ENCODE measurements around the gene SAMD1.

SAMD1 gene

DNA sequence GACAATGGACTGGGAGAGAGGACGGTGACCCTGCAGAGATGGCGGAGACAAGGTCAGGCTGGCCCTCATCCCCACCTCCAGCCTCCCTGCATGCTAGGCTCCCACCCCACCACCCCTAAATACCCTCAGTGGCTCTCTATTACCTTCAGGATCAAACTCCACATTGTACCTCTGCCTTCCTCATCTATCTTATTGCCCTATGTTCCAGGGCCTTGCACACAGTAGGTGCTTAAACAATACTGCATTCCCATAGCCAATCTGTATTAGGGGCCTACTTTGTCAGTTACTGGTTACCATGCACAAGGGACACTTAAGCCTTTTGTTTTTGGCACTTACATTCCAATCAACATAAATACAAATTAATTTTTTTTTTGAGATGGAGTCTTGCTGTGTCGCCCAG, 35.2 kb downstream of the SAMD1 start:
- no peak overlapping the region for H3K4me2 ChIP-seq
- H3K79me2 ChIP-seq (ENCODE audit: insufficient read depth, low read depth), result no peaks in the 10 kb centered on the region
- H3K4me3 ChIP-seq (IDR thresholded peaks at IDR 0.05; ENCODE audit: insufficient read depth, low read depth, low read length), result no peak overlapping the region
- H3K27ac ChIP-seq, result no peak overlapping the region
- H2AFZ ChIP-seq (ENCODE audit: low read depth), result no peak overlapping the region
- H4K20me1 ChIP-seq (ENCODE audit: insufficient read depth), result no peaks in the 10 kb centered on the region
- TF ChIP-seq, protein P1, sequence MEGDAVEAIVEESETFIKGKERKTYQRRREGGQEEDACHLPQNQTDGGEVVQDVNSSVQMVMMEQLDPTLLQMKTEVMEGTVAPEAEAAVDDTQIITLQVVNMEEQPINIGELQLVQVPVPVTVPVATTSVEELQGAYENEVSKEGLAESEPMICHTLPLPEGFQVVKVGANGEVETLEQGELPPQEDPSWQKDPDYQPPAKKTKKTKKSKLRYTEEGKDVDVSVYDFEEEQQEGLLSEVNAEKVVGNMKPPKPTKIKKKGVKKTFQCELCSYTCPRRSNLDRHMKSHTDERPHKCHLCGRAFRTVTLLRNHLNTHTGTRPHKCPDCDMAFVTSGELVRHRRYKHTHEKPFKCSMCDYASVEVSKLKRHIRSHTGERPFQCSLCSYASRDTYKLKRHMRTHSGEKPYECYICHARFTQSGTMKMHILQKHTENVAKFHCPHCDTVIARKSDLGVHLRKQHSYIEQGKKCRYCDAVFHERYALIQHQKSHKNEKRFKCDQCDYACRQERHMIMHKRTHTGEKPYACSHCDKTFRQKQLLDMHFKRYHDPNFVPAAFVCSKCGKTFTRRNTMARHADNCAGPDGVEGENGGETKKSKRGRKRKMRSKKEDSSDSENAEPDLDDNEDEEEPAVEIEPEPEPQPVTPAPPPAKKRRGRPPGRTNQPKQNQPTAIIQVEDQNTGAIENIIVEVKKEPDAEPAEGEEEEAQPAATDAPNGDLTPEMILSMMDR (conservative IDR thresholded peaks at IDR 0.05; ENCODE audit: low read depth, low read length), result no peak
- H3K36me3 ChIP-seq (ENCODE audit: insufficient read depth), result no peaks in the 10 kb centered on the region
- no peaks in the 10 kb centered on the region; the same call in 1 of the 2 replicates for H3K27me3 ChIP-seq (ENCODE audit: insufficient read depth, low read depth)
- H3K4me1 ChIP-seq (ENCODE audit: low read depth, poor library complexity, severe bottlenecking), result no peaks in the 10 kb centered on the region
- no peak overlapping the region for H3K9ac ChIP-seq

DNA sequence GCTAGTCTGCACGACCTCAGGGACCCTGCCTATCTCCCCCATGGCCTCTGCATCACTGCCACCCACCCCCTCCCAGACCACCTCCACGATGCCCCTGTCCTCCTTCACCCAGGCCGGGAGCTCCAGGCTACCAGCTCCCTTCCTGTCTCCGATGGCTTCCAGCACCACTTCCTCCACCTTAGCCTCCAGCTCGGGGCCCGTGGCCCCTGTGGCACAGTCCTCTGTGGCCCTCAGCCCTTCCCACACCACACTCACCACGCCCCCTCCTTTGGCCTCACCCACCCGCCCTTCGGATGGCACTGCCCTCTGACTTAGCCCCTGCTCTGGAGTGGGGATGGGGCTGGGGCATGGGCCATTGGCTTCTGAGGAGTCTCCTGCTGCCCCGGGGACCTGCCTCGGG, 35.8 kb downstream of the SAMD1 start:
- TF ChIP-seq, protein P1 (conservative IDR thresholded peaks at IDR 0.05; ENCODE audit: low read depth, low read length), result no peak

DNA sequence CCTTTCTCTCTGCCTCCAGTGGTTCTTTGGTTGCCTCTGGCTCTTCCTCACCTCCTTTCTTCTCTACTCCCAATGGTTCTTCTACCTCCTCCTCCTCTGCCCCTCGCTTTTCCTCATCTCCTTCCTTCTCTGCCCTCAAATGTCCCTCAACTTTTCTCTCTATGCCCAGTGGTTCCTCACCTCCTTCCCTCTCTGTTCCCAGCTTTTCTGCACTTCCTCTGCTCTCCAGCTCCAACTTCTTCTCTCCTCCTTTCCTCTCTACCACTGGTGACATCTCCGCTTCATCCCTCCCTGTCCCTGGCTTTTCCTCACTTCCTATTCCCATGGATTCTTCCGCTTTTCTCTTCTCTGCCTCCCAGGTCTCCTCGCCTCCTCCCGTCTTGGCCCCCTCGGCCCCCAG, 36.5 kb downstream of the SAMD1 start:
- Histone ChIP-seq H3K4me2 (no peak overlapping the region), H3K4me1 (ENCODE audit: low read depth, poor library complexity, severe bottlenecking) (no peaks in the 10 kb centered on the region)
- TF ChIP-seq, protein P1 (conservative IDR thresholded peaks at IDR 0.05; ENCODE audit: low read depth, low read length), result no peak

More for the DNA sequence above, 35.8 kb downstream of the SAMD1 start:
- H2AFZ ChIP-seq (ENCODE audit: low read depth), result no peak overlapping the region
- H3K4me2 ChIP-seq, result no peak overlapping the region
- no peaks in the 10 kb centered on the region for H3K4me1 ChIP-seq (ENCODE audit: low read depth, poor library complexity, severe bottlenecking)
- H3K27me3 ChIP-seq (ENCODE audit: insufficient read depth, low read depth), result no peaks in the 10 kb centered on the region; the same call in 1 of the 2 replicates
- no peaks in the 10 kb centered on the region for H3K79me2 ChIP-seq (ENCODE audit: insufficient read depth, low read depth)
- no peaks in the 10 kb centered on the region for H3K36me3 ChIP-seq (ENCODE audit: insufficient read depth)
- no peak overlapping the region for H3K4me3 ChIP-seq (IDR thresholded peaks at IDR 0.05; ENCODE audit: insufficient read depth, low read depth, low read length)
- no peak overlapping the region for H3K9ac ChIP-seq
- no peaks in the 10 kb centered on the region for H4K20me1 ChIP-seq (ENCODE audit: insufficient read depth)
- H3K27ac ChIP-seq, result no peak overlapping the region

DNA sequence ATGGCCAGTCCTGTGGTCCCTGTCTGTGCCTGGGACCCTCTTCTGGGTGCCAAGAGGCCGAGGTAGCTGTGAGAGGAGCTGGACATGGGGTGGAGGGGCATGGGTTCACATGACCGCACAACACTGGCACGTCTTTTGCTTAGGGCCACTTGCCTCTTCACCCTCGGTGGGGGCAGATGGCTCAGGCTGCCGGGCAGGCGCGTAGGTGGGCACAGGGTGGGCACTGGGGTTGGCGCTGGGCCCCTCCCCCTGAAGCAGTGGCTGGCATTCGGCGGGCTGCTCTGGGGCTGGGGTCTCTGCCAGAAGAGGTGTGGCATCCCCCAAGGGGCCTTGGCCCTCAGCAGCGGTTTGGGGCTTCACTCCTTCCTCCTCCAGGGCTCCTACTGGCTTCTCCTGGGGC, 37.1 kb downstream of the SAMD1 start:
- Histone ChIP-seq H3K4me1 (ENCODE audit: low read depth, poor library complexity, severe bottlenecking) (no peaks in the 10 kb centered on the region), H3K27me3 (ENCODE audit: insufficient read depth, low read depth) (no peaks in the 10 kb centered on the region), H3K9ac (no peak overlapping the region), H3K4me3 (IDR thresholded peaks at IDR 0.05; ENCODE audit: insufficient read depth, low read depth, low read length) (no peak overlapping the region), H3K36me3 (ENCODE audit: insufficient read depth) (no peaks in the 10 kb centered on the region), H4K20me1 (ENCODE audit: insufficient read depth) (no peaks in the 10 kb centered on the region), H3K4me2 (no peak overlapping the region), H3K79me2 (ENCODE audit: insufficient read depth, low read depth) (no peaks in the 10 kb centered on the region), H2AFZ (ENCODE audit: low read depth) (no peak overlapping the region), H3K27ac (no peak overlapping the region)
- TF ChIP-seq, protein P1 (conservative IDR thresholded peaks at IDR 0.05; ENCODE audit: low read depth, low read length), result no peak

More for the DNA sequence above, 36.5 kb downstream of the SAMD1 start:
- no peak overlapping the region for H3K9ac ChIP-seq
- no peak overlapping the region for H3K4me3 ChIP-seq (IDR thresholded peaks at IDR 0.05; ENCODE audit: insufficient read depth, low read depth, low read length)
- H2AFZ ChIP-seq (ENCODE audit: low read depth), result no peak overlapping the region
- no peaks in the 10 kb centered on the region for H3K79me2 ChIP-seq (ENCODE audit: insufficient read depth, low read depth)
- H3K27me3 ChIP-seq (ENCODE audit: insufficient read depth, low read depth), result no peaks in the 10 kb centered on the region; the same call in 1 of the 2 replicates
- H3K27ac ChIP-seq, result no peak overlapping the region
- H4K20me1 ChIP-seq (ENCODE audit: insufficient read depth), result no peaks in the 10 kb centered on the region
- H3K36me3 ChIP-seq (ENCODE audit: insufficient read depth), result no peaks in the 10 kb centered on the region

Data from KMS-11 (cell line).